ENCODE results near the gene DENND5B.
"Not testable (repeated sequence)": the region's sequence is repeated elsewhere in the genome, so short reads cannot be mapped to it uniquely, and the experiment has no call there.

DENND5B gene

DNA sequence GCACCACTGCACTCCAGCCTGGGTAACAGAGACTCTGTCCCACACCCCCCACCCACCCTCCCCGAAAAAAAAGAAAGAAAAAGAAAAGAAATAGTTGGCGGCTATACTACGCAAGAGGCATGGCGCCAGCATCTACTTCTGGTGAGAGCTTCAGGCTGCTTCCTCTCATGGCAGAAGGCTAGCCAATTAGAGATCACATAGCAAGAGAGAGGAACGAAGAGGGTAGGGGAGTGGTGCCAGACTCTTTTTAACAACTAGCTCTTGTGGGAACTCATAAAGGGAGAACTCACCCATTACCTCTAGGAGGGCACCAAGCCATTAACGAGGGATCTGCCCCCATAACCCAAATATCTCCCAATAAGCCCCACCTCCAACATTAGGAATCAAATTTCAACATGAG is 6.2 kb downstream of the DENND5B start:
- H3K4me3 Mint-ChIP-seq: no peak overlapping the region
- H3K4me1 Mint-ChIP-seq: peaks cover 48% of the 10 kb centered on the region
- H3K9me3 Mint-ChIP-seq: peaks cover 6% of the 10 kb centered on the region
- no peaks in the 10 kb centered on the region for H3K27me3 Mint-ChIP-seq
- peaks cover 27% of the 10 kb centered on the region for H3K36me3 Mint-ChIP-seq
- ATAC-seq (ENCODE audit: low read depth): no peak
- peak overlapping the region; percentile 79 for H3K27ac Mint-ChIP-seq
- no peak for DNase-seq (ENCODE audit: low spot score in 2 of 2)

GRCh38 chr12:31583878-31584277 is 7.1 kb downstream of the DENND5B start:
- ATAC-seq (ENCODE audit: low read depth) (no peak), DNase-seq (ENCODE audit: low spot score in 2 of 2) (no peak)
- no peak overlapping the region for H3K4me3 Mint-ChIP-seq
- no peaks in the 10 kb centered on the region for H3K27me3 Mint-ChIP-seq
- peak overlapping the region; percentile 14 for H3K27ac Mint-ChIP-seq
- peaks cover 27% of the 10 kb centered on the region for H3K36me3 Mint-ChIP-seq
- H3K9me3 Mint-ChIP-seq: peaks cover 6% of the 10 kb centered on the region
- H3K4me1 Mint-ChIP-seq: peaks cover 42% of the 10 kb centered on the region

- no peak for DNase-seq (ENCODE audit: low spot score in 2 of 2)
- Mint-ChIP-seq H3K9me3 (peaks cover 2% of the 10 kb centered on the region), H3K27ac (no peak overlapping the region), H3K36me3 (peaks cover 20% of the 10 kb centered on the region), H3K4me1 (peaks cover 31% of the 10 kb centered on the region), H3K4me3 (no peak overlapping the region), H3K27me3 (no peaks in the 10 kb centered on the region)
- no peak for ATAC-seq (ENCODE audit: low read depth)
These were observed 8.8 kb downstream of the DENND5B start for GRCh38 chr12:31582155-31582554.

- no peak overlapping the region for H3K27ac Mint-ChIP-seq
- H3K4me3 Mint-ChIP-seq: no peak overlapping the region
- DNase-seq (ENCODE audit: low spot score in 2 of 2) (no peak), ATAC-seq (ENCODE audit: low read depth) (no peak)
- H3K27me3 Mint-ChIP-seq: no peaks in the 10 kb centered on the region
- no peaks in the 10 kb centered on the region for H3K9me3 Mint-ChIP-seq
- peaks cover 7% of the 10 kb centered on the region for H3K36me3 Mint-ChIP-seq
- peaks cover 27% of the 10 kb centered on the region for H3K4me1 Mint-ChIP-seq
These were observed 12.3 kb downstream of the DENND5B start for GRCh38 chr12:31578632-31579031.

- DNase-seq (ENCODE audit: low spot score in 2 of 2) (no peak), ATAC-seq (ENCODE audit: low read depth) (no peak)
- Mint-ChIP-seq H3K4me3 (no peak overlapping the region), H3K9me3 (no peaks in the 10 kb centered on the region), H3K27ac (no peak overlapping the region), H3K36me3 (peaks cover 4% of the 10 kb centered on the region), H3K4me1 (peaks cover 35% of the 10 kb centered on the region), H3K27me3 (no peaks in the 10 kb centered on the region)
These were observed 15.9 kb downstream of the DENND5B start for GRCh38 chr12:31574803-31575575.

GRCh38 chr12:31574367-31574766 is 16.6 kb downstream of the DENND5B start:
- H3K4me1 Mint-ChIP-seq: peaks cover 30% of the 10 kb centered on the region
- not testable (repeated sequence) for H3K36me3 Mint-ChIP-seq; H3K27ac Mint-ChIP-seq; H3K9me3 Mint-ChIP-seq; H3K4me3 Mint-ChIP-seq; ATAC-seq (ENCODE audit: low read depth); DNase-seq (ENCODE audit: low spot score in 2 of 2); H3K27me3 Mint-ChIP-seq

- Mint-ChIP-seq H3K9me3 (no peaks in the 10 kb centered on the region), H3K4me3 (no peak overlapping the region), H3K4me1 (peaks cover 38% of the 10 kb centered on the region), H3K36me3 (peaks cover 4% of the 10 kb centered on the region), H3K27ac (peak overlapping the region; percentile 43), H3K27me3 (no peaks in the 10 kb centered on the region)
- DNase-seq (ENCODE audit: low spot score in 2 of 2): no peak
- ATAC-seq (ENCODE audit: low read depth): no peak
These were observed 17.9 kb downstream of the DENND5B start for GRCh38 chr12:31572900-31573600.

DNA sequence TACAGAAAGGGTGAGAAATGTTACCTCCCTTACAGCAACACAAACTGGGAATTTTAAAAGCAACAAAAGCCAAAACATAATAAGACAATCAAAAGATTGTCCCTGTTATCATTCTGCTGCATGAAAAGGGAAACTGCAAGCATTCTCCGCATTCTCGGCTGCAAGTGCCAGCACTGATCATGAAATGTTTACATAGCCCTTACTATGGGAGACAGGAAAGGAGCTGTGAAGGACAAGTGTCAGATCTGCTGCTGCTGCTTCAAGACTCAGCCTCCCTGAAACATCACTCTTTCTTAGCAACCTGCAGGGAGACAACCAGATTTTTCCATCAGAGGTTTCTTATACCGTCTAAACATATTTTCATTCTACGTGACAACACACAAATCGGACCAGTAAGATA is 20.1 kb downstream of the DENND5B start:
- Mint-ChIP-seq H3K4me1 (peaks cover 43% of the 10 kb centered on the region), H3K9me3 (no peaks in the 10 kb centered on the region), H3K36me3 (peaks cover 4% of the 10 kb centered on the region), H3K27me3 (no peaks in the 10 kb centered on the region), H3K27ac (peak overlapping the region; percentile 50), H3K4me3 (no peak overlapping the region)
- DNase-seq (ENCODE audit: low spot score in 2 of 2) (no peak), ATAC-seq (ENCODE audit: low read depth) (no peak)

DNA sequence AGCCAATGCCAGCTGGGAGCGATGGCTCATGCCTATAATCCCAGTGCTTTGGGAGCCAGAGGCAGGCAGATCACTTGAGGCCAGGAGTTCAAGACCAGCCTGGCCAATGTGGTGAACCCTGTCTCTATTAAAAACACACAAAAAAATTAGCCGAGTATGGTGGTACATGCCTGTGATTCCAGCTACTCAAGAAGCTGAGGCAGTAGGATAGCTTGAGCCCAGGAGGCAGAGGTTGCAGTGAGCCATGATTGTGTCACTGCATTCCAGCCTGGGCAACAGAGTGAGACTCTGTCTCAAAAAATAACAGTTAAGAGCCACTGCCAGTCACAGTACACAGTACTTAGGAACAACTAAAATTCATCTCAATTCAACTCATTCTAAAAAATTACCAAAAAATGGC is 21.4 kb downstream of the DENND5B start:
- peak overlapping the region; percentile 20 for H3K27ac Mint-ChIP-seq
- H3K27me3 Mint-ChIP-seq; H3K4me3 Mint-ChIP-seq; H3K36me3 Mint-ChIP-seq; H3K9me3 Mint-ChIP-seq; DNase-seq (ENCODE audit: low spot score in 2 of 2); ATAC-seq (ENCODE audit: low read depth): not testable (repeated sequence)
- peaks cover 44% of the 10 kb centered on the region for H3K4me1 Mint-ChIP-seq

DNA sequence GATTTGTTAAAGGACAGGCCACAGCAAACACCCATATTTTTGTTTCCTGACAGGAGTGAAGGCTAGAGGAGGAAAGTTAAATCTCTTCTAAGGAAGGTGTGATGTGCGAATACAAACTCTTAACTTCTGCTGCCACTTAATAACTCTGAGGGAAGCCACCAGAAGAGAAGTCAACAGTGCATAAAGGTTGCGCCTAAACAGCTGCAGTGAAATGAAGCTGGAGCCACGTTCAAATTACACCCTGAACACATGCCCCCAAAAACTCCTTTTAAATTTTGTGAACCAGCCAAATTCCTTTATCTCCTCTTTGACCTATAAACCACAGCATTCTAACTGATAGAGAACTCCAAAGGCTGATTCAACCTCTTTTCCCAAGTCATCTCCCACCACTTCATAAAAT is 22.4 kb downstream of the DENND5B start:
- Mint-ChIP-seq H3K9me3 (no peaks in the 10 kb centered on the region), H3K27ac (peak overlapping the region; percentile 64), H3K4me3 (peak overlapping the region; percentile 18), H3K27me3 (no peaks in the 10 kb centered on the region), H3K4me1 (peaks cover 40% of the 10 kb centered on the region), H3K36me3 (peaks cover 2% of the 10 kb centered on the region)
- ATAC-seq (ENCODE audit: low read depth) (peak; percentile 66), DNase-seq (ENCODE audit: low spot score in 2 of 2) (no peak)

GRCh38 chr12:31567029-31567428 is 23.9 kb downstream of the DENND5B start:
- Mint-ChIP-seq H3K27me3 (no peaks in the 10 kb centered on the region), H3K27ac (peak overlapping the region; percentile 79), H3K9me3 (no peaks in the 10 kb centered on the region), H3K4me1 (peaks cover 33% of the 10 kb centered on the region), H3K36me3 (peaks cover 4% of the 10 kb centered on the region), H3K4me3 (no peak overlapping the region)
- no peak for DNase-seq (ENCODE audit: low spot score in 2 of 2)
- ATAC-seq (ENCODE audit: low read depth): no peak

DNA sequence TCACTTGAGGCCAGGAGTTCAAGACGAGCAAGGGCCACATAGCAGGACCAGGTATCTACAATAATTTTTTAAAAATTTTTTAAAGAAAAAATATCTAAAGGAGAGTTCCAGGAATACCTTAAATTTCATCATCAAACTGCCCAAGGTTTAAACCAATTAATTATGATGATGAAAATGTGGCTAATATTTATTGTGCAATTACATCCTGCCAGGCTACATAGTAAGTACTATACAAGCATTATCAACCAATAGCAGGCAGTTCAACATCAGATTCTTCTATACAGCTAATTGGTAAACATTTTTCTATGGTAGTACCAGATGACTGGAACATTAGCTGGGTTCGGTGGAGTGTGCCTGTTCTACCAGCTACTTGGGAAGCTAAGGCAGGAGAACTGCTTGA is 24.4 kb downstream of the DENND5B start:
- Mint-ChIP-seq H3K9me3 (no peaks in the 10 kb centered on the region), H3K36me3 (peaks cover 4% of the 10 kb centered on the region), H3K4me3 (no peak overlapping the region), H3K4me1 (peaks cover 33% of the 10 kb centered on the region), H3K27me3 (no peaks in the 10 kb centered on the region), H3K27ac (no peak overlapping the region)
- DNase-seq (ENCODE audit: low spot score in 2 of 2) (no peak), ATAC-seq (ENCODE audit: low read depth) (no peak)

DNA sequence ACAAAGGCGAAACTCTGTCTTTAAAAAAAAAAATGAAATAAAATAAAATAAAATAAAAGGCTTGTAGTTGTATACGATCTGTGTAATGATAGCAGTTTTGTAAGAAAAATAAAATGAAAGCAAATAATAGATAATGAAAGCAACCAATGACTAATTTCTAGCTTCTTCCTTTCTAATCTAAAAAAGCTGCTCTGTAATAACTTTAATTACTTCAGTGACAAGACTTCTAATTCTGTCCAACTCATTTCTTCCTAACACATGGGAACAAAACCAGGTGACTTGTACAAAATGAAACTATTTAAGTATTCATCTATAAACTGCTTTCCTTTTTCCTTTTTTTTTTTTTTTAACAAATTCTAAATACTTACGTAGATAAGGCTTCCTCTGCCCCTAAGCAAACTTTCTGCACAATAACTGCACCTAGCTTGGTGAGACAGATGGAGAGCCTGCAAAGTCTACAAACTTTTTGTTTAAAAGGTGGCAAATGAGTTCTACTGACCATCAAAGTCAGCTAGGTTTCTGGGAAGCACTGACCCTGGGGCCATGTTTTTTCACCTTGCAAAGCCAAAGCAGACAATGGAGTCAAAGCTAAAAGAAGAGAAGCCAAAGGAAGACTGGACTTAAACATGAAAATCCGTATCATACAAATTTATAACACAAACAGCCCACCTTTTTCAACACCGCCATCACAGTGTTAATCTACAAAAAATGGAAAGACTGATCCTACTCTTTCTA is 28.2 kb downstream of the DENND5B start:
- Mint-ChIP-seq H3K9me3 (peaks cover 4% of the 10 kb centered on the region), H3K27ac (no peak overlapping the region), H3K4me1 (peaks cover 38% of the 10 kb centered on the region), H3K27me3 (no peaks in the 10 kb centered on the region), H3K36me3 (peaks cover 15% of the 10 kb centered on the region), H3K4me3 (no peak overlapping the region)
- ATAC-seq (ENCODE audit: low read depth) (no peak), DNase-seq (ENCODE audit: low spot score in 2 of 2) (no peak)

DNA sequence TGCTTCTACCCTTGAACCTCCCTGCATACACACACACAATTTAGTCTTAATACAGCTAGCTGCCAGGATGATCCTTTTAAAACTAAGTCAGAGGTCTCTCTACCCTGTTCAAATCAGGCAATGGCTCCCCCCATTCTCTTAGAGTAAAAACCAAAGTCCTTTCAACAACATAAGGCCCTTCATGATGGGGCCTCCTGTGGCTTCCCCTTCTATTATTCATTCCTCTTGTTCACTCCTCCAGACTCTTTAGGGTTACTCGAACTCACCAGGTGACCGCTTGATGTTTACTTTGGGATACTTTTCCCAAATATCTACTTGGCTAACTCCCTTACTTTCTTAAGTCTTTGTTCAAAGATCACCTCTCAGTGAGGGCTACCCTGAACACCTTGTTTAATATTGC is 30.4 kb downstream of the DENND5B start:
- no peak overlapping the region for H3K27ac Mint-ChIP-seq
- ATAC-seq (ENCODE audit: low read depth): no peak
- no peak for DNase-seq (ENCODE audit: low spot score in 2 of 2)
- peaks cover 21% of the 10 kb centered on the region for H3K36me3 Mint-ChIP-seq
- no peaks in the 10 kb centered on the region for H3K27me3 Mint-ChIP-seq
- no peak overlapping the region for H3K4me3 Mint-ChIP-seq
- peaks cover 4% of the 10 kb centered on the region for H3K9me3 Mint-ChIP-seq
- H3K4me1 Mint-ChIP-seq: peaks cover 31% of the 10 kb centered on the region

Measured in memory B cell (primary cell).